Loucy (cell line): ENCODE data around the gene KIAA2012.

Source experiments
- H2AFZ ChIP-seq: fragments of 200-600 bp; sonication (generic); 2 replicates; pipeline ENCODE4 v1.6.0; 2016; ENCODE audit warnings: antibody characterized with exemption, mild to moderate bottlenecking, low read length, moderate library complexity
- H3F3A ChIP-seq: fragments of 200-600 bp; 2 replicates; pipeline ENCODE4 v1.6.0; 2016; ENCODE audit warnings: antibody characterized with exemption, low read depth, mild to moderate bottlenecking
- H3K27me3 ChIP-seq: fragments of 200-600 bp; sonication (generic); 2 replicates; pipeline ENCODE4 v1.6.1; 2014; ENCODE audit warnings: low read length, mild to moderate bottlenecking; ENCODE audit not compliant: insufficient read depth, poor library complexity, severe bottlenecking
- H3K36me3 ChIP-seq: fragments of 200-600 bp; sonication (generic); 2 replicates; pipeline ENCODE4 v1.6.1; 2016; ENCODE audit warnings: low read length; ENCODE audit not compliant: insufficient read depth
- H3K4me1 ChIP-seq: fragments of 200-600 bp; sonication (generic); 2 replicates; pipeline ENCODE4 v1.5.1; 2014; ENCODE audit warnings: low read length, mild to moderate bottlenecking; ENCODE audit not compliant: insufficient read depth, poor library complexity, severe bottlenecking
- H3K4me2 ChIP-seq: fragments of 200-600 bp; sonication (generic); 2 replicates; pipeline ENCODE4 v1.6.0; 2014; ENCODE audit warnings: antibody characterized with exemption, low read length, low read depth, mild to moderate bottlenecking; ENCODE audit not compliant: poor library complexity, severe bottlenecking
- H3K4me3 ChIP-seq: fragments of 200-600 bp; sonication (generic); 2 replicates; pipeline ENCODE4 v1.5.1; 2014; ENCODE audit warnings: low read length, mild to moderate bottlenecking, mixed read lengths; ENCODE audit not compliant: poor library complexity, severe bottlenecking
- H3K79me2 ChIP-seq: fragments of 200-600 bp; sonication (generic); 2 replicates; pipeline ENCODE4 v1.6.1; 2014; ENCODE audit warnings: low read length; ENCODE audit not compliant: insufficient read depth
- H3K9ac ChIP-seq: fragments of 200-600 bp; sonication (generic); 2 replicates; pipeline ENCODE4 v1.6.0; 2014; ENCODE audit warnings: mild to moderate bottlenecking, low read depth, low read length, moderate library complexity; ENCODE audit not compliant: poor library complexity, severe bottlenecking
- H3K9me2 ChIP-seq: fragments of 200-600 bp; sonication (generic); replicated peaks from 2 replicates; pipeline ENCODE4 v1.6.1; 2016; ENCODE audit warnings: low read depth, low read length, mixed read lengths
- H3K9me3 ChIP-seq: fragments of 200-600 bp; sonication (generic); 2 replicates; pipeline ENCODE4 v1.6.1; 2014; ENCODE audit warnings: mild to moderate bottlenecking, antibody characterized with exemption, low read length, low read depth; ENCODE audit not compliant: insufficient read depth
- H4K20me1 ChIP-seq: fragments of 200-600 bp; sonication (generic); 2 replicates; pipeline ENCODE4 v1.6.0; 2014; ENCODE audit warnings: antibody characterized with exemption, low read length, mild to moderate bottlenecking; ENCODE audit not compliant: insufficient read depth, poor library complexity, severe bottlenecking
- EZH2phosphoT487 ChIP-seq: fragments of 200-600 bp; IDR thresholded peaks from 2 replicates; pipeline ENCODE4 v1.6.1; 2018; ENCODE audit warnings: antibody characterized with exemption, mild to moderate bottlenecking, moderate library complexity, borderline replicate concordance
- TF ChIP-seq, protein P1 (sequence below): fragments of 200-600 bp; sonication (generic); conservative IDR thresholded peaks from 2 replicates; pipeline ENCODE4 v1.5.1; 2014; ENCODE audit warnings: mild to moderate bottlenecking, antibody characterized with exemption, low read length

KIAA2012 gene

DNA sequence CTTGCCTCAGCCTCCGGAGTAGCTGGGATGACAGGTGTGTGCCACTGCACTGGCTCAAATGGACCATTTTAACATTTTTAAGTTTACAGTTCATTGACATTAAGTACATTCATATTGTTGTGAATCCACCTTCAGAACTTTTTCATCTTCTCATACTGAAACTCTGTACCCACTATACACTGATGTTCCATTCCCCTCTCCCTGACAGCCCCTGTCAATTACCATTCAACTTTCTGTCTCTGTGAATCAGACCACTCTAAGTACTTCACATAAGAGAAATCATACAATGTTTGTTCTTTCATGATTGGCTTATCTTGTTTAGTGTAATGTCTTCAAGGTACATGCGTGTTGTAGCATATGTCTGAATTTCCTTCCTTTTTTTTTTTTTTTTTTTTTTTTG lies 1.9 kb upstream of the KIAA2012 start:
- Histone ChIP-seq H3K4me2 (no peak overlapping the region), H3K36me3 (no peaks in the 10 kb centered on the region), H3K9ac (no peak overlapping the region), H2AFZ (no peak overlapping the region), H4K20me1 (no peaks in the 10 kb centered on the region), H3K4me1 (no peaks in the 10 kb centered on the region), H3K27me3 (no peaks in the 10 kb centered on the region), H3K9me2 (no peaks in the 10 kb centered on the region), H3K9me3 (no peaks in the 10 kb centered on the region), H3F3A (no peaks in the 10 kb centered on the region), H3K4me3 (no peak overlapping the region), H3K79me2 (no peaks in the 10 kb centered on the region)
- no peak for TF ChIP-seq EZH2phosphoT487
- TF ChIP-seq, protein P1, sequence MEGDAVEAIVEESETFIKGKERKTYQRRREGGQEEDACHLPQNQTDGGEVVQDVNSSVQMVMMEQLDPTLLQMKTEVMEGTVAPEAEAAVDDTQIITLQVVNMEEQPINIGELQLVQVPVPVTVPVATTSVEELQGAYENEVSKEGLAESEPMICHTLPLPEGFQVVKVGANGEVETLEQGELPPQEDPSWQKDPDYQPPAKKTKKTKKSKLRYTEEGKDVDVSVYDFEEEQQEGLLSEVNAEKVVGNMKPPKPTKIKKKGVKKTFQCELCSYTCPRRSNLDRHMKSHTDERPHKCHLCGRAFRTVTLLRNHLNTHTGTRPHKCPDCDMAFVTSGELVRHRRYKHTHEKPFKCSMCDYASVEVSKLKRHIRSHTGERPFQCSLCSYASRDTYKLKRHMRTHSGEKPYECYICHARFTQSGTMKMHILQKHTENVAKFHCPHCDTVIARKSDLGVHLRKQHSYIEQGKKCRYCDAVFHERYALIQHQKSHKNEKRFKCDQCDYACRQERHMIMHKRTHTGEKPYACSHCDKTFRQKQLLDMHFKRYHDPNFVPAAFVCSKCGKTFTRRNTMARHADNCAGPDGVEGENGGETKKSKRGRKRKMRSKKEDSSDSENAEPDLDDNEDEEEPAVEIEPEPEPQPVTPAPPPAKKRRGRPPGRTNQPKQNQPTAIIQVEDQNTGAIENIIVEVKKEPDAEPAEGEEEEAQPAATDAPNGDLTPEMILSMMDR = no peak

DNA sequence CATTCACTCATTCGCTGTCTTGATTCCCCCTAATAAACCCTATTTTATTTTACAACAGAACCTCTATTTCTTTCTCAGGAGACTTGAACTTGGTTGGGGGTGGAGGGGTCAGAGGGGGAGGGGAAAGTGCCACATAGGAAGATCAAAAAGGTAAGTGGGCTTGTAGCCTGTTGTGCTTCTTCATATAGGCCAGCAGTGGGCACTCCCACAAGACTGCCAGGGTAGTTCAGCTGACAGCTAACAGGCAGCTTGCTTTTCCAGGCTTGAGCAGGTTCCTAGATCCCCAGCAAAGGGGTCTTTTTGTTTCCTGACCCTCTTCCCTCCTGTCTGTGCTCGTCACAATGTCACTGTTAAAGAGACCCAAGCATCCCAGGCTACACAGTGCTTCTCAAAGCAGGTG lies 829 bp upstream of the KIAA2012 start:
- no peaks in the 10 kb centered on the region for H3K4me1 ChIP-seq
- no peak for TF ChIP-seq EZH2phosphoT487
- TF ChIP-seq, protein P1 = peak; percentile 56
- no peak overlapping the region for H3K4me2 ChIP-seq
- no peaks in the 10 kb centered on the region for H3K9me3 ChIP-seq
- H4K20me1 ChIP-seq = no peaks in the 10 kb centered on the region
- no peak overlapping the region for H2AFZ ChIP-seq
- H3K9me2 ChIP-seq = no peaks in the 10 kb centered on the region
- no peaks in the 10 kb centered on the region for H3F3A ChIP-seq
- H3K79me2 ChIP-seq = no peaks in the 10 kb centered on the region
- no peaks in the 10 kb centered on the region for H3K36me3 ChIP-seq
- no peak overlapping the region for H3K4me3 ChIP-seq
- no peaks in the 10 kb centered on the region for H3K27me3 ChIP-seq
- no peak overlapping the region for H3K9ac ChIP-seq

DNA sequence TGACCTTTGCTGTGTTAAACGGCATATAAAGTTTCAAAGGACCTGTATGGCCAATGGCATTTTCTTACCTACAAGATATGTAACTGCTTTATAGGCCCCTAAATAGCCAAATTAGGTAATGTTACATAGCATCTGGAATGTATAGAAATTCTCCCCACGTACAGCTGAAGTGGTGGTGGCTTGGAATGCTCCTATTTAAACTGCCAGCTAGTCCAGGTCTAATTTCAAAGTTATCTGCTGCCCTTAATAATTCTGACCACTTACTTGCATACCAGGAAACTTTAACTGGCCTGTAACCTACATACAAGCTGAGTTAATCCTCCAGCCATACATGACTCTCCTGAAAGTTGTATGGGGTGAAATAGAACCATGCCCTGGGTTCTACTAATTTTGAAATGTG lies 1.3 kb downstream of the KIAA2012 start:
- H3K27me3 ChIP-seq = no peaks in the 10 kb centered on the region
- no peaks in the 10 kb centered on the region for H3K79me2 ChIP-seq
- TF ChIP-seq, protein P1 = no peak
- TF ChIP-seq EZH2phosphoT487 = no peak
- no peaks in the 10 kb centered on the region for H3F3A ChIP-seq
- H3K9me3 ChIP-seq = no peaks in the 10 kb centered on the region
- no peak overlapping the region for H3K9ac ChIP-seq
- H4K20me1 ChIP-seq = no peaks in the 10 kb centered on the region
- H3K4me3 ChIP-seq = no peak overlapping the region
- no peak overlapping the region for H3K4me2 ChIP-seq
- H3K9me2 ChIP-seq = no peaks in the 10 kb centered on the region
- no peak overlapping the region for H2AFZ ChIP-seq
- no peaks in the 10 kb centered on the region for H3K4me1 ChIP-seq
- no peaks in the 10 kb centered on the region for H3K36me3 ChIP-seq
